Stimulated activated CD8-positive, alpha-beta memory T cell treated with anti-CD3 and anti-CD28 coated beads, Interleukin-7, amount 100 ng/mL, for 4 hours (primary cell): Measurements from ENCODE around the gene THSD4.

Experiments
- DNase-seq, 2 donors: peaks; one replicate each; pipeline ENCODE4 v3.0.0-alpha.2; 2020; ENCODE audit warnings: low read depth in 2 of 2

THSD4 gene

DNA sequence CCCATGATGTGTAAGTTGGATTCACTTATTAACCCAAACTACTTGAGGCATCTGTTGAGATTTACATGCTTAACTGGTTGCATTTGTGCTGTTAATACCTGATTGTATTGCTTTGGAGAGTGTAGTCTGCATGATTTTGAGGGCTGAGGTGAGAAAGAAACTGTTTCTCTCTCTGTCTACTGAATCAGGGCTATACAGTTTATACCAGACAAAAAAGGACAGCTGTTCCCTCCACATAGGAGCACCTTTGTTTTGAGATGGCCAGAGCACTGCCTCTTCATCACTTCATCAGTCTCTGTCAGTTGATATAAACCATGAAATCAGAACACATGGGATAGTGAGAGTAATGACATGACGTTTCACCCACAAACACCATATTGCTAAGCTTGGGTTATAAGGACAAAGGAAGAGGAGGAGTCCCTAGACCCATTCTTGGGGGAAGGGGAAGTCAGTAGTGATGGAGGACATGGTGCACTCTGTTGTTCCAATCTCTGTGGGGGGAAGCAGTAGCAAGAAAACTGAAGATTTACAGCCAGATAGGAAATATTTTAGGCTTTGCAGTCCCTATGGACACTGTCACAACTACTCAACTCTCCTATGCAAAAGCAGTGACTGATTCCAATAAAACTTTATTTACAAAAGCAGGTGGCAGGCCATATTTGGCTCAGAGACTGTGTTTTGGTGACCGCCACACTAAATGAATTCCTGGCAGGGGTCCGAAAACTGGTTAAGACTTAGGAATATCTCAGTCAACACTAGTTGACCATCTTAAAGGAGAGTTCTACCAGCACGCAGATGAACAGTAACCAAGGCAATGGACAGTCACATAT, 571.2 kb downstream of the THSD4 start:
- no peak for DNase-seq

DNA sequence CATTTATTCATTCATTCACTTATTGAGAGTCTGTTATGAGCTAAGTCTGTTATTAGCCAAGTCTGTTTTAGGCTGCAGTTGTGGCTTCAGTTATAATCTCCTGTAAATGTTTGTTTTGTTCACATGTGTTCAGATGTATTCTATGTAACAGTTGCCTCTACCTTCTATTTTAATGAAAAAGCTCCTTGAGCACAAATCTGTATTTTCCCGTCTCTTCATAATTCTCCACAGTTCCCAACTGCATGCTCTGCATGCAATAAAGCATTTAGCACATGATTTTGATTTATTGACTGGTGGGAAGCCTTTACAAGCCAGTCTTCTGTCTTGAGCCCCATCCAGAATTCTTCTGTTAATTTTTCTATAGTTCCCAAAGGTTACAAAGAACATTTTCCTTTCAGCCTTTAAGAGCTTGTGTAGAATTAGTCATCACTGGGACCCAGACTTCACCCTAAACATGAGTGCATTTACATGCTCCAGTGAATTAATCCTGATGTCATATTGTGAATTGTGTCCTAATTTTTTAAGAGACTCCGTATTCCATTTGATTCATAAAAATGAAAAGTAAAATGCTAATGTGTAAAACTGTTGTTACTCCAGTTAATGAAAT, 572.7 kb downstream of the THSD4 start:
- DNase-seq: no peak

DNA sequence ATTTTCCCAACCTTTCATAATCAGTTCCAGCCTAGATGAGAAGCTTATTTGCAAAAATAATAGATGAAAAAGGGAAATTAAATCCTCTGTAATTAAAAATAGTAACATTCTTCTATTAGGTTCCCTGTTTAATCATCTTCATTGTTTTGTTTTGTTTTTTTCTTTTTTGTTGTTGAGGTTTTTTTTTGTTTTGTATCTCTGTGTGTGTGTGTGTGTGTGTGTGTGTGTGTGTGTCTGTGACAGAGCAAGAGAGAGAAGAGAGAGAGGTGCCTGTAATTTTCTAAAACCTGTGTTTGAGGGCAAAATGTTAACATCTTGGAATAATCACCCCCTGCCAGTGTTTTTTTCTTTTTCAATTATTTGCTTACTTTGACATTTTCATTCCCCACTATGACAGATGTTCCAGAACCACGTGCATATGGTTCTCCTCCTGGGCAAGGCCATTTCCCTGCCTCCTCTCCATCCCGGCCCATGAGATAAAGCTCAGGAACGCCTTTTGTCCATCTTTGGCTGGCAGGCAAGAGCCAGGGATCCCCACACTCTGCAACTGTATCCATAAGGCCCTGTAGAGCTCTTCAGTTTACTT, 573.3 kb downstream of the THSD4 start:
- no peak for DNase-seq

DNA sequence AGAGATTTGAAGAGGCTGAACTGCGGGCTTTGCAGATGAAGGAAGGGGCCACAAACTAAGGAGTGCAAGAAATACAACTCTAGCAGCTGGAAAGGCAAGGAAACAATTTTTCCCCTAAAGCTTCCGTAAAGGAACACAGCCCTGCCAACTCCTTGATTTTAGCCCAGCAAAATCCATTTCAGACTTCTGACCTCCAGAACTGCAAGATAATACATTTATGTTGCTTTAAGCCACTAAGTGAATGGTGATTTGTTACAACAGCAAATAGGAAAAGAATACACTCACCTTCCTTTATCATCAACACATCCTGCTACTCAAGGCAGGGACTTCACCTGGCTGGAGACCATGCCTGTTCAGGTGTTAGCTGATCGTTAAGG, 575.8 kb downstream of the THSD4 start:
- DNase-seq: no peak

DNA sequence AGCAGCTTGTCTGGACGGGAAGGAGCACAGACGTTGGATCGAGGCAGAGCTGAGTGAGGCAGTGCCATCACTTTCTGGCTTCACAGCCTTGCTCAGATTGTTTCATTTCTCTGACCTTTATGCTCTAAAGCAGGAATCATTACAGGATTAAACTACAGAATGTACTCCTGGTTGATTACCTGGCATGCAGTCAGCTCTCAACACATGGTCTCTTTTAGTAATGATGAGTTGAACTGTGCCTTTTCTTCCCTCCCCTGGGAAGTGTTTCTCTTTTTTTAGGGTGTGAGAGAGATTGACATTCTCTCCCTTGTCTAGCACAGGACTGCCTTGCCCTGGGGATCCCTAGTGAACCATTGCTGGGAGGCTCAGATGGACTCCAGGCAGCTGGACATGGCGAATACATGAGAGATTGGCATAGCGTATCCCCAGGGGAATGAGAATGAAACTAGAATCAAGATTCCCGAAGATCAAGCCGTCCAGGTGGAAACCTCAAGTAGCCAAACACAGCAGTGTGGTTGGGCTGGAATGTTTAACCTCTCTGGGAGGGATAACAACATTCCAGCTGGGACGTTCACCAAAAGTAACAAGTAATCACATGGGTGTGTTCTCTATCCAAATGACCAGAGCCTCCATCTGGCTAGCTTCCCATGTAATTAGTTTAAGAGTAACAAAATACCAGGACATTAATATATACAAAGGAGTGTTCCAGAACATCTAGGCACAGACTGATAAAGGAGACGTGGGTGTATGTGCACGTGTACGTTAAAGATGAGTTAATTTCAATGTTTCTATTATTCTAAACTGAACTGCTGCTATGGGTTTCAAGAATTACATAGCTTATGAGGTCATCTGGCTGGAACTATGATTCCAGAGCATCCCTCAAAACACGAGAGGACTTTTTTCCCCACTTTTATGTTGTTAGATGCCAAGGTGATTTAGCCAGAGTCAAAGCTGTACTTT, 576.5 kb downstream of the THSD4 start:
- no peak for DNase-seq

DNA sequence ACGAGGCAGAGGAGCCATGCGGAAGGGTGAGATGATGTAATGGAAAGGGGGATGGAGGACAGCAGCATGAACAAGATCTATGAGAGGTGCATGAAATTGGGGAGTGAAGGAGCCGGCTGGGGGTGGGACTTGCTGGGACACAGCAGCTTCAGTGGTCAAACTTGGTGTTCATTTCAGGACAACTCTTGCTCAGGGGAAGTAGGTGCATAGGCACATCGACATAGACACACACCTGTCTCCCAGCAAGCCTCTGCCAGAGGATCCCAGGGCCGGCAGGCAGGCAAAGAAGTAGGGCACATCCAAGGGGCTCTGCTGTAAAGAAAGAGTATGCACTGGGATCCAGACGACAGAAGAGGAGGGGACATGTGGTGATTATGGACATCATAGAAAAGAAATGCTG, 582.0 kb downstream of the THSD4 start:
- DNase-seq: no peak

DNA sequence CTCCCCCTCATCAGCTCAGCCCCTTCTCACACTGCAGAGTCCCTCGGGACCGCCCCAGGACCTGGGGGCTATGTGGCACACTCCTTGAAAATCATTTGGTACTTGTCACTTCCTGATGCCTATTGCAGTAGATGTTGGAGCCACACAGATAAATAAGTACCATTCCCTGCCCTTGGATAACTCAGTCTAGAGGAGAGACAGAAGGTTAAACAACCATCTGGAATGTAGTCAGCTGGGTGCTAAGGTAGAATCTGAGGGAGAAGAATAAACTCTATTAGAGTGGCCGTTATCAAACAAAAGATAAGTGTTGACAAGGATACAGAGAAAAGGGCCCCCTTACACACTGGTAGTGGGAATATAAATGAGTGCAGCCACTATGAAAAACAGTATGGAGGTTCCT, 582.8 kb downstream of the THSD4 start:
- no peak for DNase-seq

DNA sequence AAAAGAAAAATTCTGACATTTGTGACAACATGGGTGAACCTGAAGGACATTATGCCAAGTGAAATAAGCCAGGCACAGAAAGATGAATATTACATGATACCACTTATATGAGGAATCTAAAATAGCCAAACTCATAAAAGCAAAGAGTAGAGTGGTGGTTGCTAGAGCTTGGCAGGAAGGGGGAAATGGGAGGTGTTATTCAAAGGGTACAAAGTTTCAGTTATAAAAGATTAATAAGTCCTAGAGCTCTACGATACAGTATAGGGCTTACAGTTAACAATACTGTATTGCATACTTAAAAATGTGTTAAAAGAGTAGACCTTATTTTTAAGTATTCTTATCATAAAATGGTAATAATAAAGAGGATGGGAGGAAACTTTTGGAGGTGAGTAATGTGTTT, 583.5 kb downstream of the THSD4 start:
- DNase-seq: no peak

DNA sequence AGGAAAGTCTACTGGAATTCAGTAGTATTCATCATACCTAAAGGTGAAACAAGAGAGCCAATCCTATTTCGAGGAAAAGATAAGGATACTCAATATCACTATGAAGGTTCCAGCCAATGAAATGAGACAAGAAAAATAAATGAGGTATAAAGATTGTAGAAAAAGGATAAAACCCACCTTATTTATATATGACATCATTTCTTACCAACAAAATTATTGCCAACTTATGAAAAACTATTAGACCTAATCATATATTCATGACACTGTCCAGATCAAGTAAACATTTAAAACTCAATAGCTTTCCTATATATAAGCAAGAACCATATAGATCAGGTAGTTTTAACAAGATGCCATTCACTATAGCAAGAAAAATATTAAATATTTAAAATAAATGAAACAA, 584.7 kb downstream of the THSD4 start:
- no peak for DNase-seq

DNA sequence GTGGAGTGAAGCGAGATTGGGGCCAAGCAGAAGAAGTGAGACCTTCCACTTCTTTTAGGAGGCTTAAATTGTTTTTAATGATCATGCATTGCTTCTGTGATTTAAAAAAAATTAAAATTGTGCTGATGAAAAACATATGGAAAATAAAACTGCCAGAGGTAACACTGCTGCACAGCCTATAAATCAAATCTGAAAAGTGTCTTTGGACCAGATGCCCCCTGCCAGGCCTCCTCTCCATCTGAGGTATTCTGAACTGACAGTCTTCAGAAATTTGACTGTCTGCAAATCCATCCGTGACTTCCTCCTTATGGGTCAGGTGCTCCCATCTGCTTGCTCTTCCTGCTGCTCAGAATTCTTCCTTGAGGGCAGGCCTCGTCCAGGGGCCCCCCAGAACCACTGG, 586.5 kb downstream of the THSD4 start:
- no peak for DNase-seq

DNA sequence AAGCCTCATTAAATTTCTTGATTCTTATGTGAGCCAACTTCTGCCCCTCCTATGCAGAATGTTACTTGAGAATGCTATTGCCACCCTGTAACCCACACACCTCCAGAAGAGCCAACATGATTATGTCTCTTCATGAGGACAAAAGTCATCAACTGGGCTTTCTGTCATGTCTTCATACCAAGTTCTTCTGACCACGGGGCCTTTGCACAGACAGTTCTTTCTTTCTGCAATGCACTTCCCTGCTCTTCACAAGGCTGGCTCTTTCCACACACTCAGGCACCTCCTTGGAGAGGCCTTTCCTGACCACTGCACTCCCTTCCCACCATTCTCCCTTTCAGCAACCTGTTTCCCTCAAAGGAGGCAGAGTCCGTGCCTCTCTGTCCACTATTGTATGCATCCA, 587.2 kb downstream of the THSD4 start:
- no peak for DNase-seq

DNA sequence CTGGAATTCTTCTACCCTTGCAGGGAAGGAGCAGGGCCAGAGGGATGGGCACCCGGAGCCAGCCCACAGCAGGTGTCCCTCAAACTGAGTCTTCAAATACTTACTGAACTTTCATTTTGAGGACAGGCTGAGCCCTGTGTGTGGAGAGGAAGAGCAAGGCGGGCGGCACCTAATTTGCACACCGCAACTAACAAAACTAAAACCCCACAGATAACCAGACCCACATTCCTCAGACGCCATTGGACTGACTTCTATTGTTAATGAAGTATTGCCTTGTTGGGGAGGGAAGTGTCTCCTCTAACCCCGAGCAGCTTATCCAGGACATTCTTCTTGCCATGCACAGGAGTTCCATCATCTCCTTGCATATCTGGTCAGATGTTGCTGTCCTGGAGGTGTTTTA, 589.9 kb downstream of the THSD4 start:
- DNase-seq: no peak

DNA sequence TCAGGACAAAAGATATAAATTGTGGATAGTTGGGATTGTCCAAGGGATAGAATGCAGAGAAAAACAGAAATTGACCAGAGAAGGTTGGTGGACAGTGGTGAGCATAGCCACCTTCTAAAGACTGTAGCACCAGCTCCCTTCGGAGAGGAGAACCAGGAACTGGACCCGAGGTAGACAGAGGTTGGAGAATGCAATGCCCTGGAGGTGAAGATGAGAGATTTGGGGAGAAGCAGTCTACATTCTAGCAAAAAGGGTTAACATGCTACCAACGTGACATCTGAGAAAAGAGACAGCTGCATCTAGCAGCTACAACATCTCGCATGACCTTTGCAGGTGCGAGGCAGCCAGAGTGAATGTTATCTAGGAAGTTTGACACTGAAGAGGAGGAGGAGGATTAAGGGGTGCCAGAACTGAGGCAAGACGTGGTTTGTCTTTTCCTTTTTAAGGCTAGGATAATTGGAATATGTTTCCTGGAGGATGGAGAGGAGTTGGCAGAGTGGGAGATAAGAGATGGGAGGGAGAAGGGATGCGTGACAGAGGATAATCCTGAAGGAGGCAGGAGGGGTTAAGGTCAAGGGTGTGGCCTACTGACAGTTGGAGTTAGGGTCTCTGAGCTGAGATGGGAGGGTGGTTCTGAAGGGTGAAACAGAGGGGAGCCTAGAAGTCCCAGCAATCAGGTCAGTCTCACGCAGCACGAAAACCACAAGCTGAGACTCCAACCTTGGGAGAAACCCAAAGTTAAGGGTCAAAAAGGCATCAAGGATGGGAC, 591.4 kb downstream of the THSD4 start:
- DNase-seq: no peak

DNA sequence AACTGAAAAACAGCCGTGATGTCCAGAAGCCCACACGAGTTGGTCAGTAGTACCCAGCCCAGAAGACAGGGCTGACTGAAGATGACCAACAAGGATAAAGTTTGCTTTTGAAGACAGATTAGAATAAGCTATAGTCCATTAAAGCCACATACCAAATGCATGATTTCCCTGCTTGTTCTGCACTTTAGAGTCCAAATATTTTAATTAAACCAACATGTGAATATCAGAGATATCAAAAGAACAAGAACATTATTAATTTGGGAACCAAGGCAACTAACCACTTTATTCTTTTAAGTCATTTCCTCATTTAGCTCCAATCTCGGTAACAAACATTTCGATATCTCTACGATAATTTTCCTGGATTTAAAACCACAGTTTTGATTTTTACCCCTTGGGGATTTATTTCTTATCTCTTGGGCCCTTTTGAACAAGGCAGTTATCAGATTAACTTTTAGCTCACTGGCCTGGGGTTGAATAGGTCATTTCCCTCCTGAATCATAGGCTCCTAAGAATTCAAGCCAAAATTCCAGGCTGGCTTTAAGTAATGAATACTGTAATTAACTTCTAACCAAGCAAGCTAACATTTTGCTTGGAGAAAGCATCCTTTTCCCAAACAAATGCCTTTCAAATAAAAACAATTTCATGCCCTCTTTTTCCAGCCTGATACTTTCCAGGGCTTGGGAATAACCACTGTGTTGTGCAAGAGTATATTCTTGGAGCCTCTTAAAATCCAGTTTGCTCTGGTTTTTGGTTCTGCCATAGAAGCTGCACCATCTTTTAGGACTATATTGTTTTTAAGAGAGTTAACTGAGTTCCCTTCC, 592.2 kb downstream of the THSD4 start:
- DNase-seq: no peak

DNA sequence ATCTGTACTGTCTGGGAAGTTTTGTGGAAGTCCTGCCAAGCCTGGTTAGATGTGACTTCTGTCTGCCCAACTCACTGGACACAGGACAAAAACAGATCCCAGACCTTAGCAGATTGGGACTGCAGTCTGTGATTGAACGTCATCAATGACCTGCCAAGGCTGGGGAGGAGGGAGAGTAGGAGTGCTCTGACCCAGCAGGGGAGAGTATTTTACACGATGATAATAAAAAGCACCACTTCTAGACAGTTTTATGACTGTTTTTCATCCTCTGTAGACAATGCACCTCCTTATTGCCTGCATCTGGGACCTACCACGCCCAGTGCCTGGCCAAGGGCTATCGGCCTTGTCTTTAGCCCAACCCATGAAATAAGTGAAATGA, 592.8 kb downstream of the THSD4 start:
- DNase-seq: no peak

DNA sequence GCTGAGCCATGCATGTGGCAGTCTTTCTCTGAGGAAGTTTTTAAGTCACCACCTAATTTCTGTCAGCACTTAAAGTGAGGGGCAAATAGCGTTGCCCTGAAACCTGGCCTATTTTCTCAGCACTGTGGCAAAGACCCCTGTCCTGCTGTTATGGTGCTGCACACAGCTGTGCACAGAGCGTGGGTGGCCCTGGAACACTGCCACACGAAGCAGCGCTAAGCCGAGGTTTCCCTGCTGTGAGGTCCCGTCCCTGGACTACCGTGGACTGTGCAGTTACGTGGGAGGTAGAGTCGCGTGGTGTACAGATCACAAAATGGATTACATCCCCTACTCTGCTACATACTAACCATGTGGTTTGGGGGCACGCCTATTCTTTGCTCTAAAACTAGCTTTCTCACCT, 593.5 kb downstream of the THSD4 start:
- no peak for DNase-seq

DNA sequence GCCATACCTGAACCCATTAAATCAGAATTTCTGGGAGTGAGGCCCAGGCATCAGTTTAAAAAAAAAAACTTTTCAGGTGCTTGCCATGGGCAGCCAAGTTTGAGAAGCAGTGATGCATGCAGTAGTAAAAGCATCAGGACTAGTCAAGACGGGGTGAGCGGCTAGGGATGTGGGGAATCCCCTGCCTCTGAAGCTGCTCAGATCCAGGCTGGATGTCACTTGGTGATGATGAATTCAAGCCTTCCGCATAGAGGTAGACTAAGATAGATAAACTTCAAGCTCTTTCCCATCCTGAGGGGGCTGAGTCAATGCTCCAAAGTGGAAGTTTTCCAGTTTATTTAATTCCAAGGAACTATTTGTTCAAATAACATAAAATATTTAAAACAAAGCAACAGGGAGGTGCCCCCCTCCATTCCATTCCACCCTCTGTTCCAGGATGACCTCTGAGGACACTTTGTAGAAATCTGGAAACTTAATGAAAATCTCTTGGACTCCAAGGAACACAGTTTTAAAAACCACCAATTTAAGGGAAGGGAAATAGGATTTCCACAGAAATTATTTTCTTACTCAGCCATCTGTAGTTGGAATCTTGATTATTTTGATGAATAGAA, 594.6 kb downstream of the THSD4 start:
- DNase-seq: no peak

DNA sequence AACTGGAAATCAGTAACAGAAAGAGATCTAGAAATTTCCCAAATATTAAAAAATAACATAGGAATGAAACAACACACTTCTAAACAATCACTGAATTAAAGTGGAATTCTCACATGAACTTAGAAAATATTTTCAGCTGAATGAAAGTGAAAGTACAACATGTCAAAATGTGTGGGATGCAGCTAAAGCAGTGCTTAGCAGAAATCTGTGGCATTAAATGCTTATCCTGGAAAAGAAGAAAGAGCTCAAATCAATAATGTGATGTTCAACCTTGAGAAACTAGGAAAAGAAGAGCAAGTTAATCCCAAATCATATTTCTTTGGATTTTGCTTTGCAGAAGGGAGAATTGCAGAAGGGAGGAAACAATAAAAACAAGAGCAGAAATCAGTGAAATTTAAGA, 596.9 kb downstream of the THSD4 start:
- no peak for DNase-seq

DNA sequence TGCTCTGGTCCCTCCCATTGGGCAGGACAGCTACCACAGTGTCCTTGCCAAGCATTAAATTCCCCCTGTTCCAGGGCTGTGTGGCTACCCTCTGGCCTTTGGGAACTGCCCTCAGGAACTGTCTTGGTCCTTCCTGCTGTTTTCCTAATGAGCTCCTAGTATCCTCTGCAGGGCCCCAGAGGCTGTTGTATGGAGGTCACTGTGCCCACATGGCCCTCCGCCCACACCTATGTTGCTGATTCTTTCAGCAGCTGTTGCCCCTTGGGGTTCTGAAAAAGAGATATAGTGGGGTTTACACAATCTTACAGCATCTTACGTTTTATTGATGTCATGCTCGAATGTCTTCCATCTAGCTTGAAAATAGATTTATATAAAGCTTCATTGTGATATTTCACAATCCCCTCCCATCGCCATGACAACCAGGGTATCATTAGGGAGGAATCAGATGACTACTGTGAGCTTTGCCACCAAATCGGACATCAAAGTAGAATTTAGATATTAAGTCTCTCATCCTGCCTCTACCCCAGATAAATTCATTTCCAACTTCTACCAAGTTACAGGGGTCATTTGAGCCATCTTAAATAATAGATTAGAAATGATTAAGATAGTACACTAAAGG, 598.0 kb downstream of the THSD4 start:
- no peak for DNase-seq

DNA sequence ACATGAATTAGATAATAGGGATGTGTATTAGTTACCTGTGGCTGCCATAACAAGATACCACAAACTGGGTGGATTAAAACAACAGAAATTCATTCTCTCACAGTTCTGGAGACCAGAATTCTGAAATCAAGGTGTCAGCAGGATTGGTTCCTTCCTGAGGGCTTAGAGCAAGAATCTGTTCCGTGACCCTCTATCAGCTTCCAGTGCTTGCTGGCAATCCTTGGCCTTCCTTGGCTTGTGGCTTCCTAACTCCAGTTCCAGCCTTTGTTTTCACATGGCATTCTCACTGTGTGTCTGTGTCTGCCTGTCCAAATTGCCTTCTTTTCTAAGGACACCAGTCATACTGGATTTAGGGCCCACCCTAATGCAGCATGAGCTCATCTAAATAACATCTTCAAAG, 600.6 kb downstream of the THSD4 start:
- no peak for DNase-seq
